Testis (tissue), 3 donors: ENCODE data around the gene CACNB2. TPM values are rescaled to one million over a fixed set of nuclear protein-coding genes. Genes with fewer than 3 reads are reported as not detected.
A peak's percentile ranks its signal among the peaks of the same experiment; 100 is the strongest.

Source experiments
- DNase-seq: peaks from one replicate; pipeline ENCODE4 v3.0.0-alpha.2; 2019
- H3K27ac ChIP-seq, 2 donors: fragments of 200-600 bp; sonication (generic); one replicate each; pipeline ENCODE4 v1.5.1; 2019
- H3K27me3 ChIP-seq: fragments of 200-600 bp; sonication (generic); one replicate; pipeline ENCODE4 v1.5.1; 2019
- H3K36me3 ChIP-seq: fragments of 200-600 bp; sonication (generic); one replicate; pipeline ENCODE4 v1.5.1; 2017; ENCODE audit warnings: low read depth; ENCODE audit errors: missing control alignments
- H3K4me1 ChIP-seq: fragments of 200-600 bp; sonication (generic); one replicate; pipeline ENCODE4 v1.5.1; 2019
- H3K4me3 ChIP-seq, 2 donors: fragments of 200-600 bp; sonication (generic); one replicate each; pipeline ENCODE4 v1.5.1; 2017 to 2019
- H3K9me3 ChIP-seq: fragments of 200-600 bp; sonication (generic); one replicate; pipeline ENCODE4 v1.5.1; 2017
- POLR2A ChIP-seq: fragments of 450-650 bp; IDR thresholded peaks from one replicate; pipeline ENCODE4 v1.6.1; 2017; ENCODE audit warnings: antibody characterized with exemption, mild to moderate bottlenecking, moderate library complexity
- WGBS, 2 donors: methylation state at CpG; one replicate each; pipeline ENCODE4 v1.1.5; 2018; 5-methylcytosine and 5-hydroxymethylcytosine counted together
- intact Hi-C: fragments of 100-400 bp; cut with DNase I; formaldehyde crosslinking; loops from one replicate; pipeline ENCODE4 v1.15.1; 2023; ENCODE audit warnings: low total_unique reads
- polyA plus RNA-seq: library from polyadenylated mRNA; stranded (reverse); fragments of 350-450 nt; fragmentation: Illumina TruSeq; extraction: RNeasy Lipid Tissue Mini Kit (QIAGEN cat#74804); gene quantifications from one replicate; pipeline ENCODE4 v1.2.3, GENCODE V29; 2014; ENCODE audit warnings: low read depth, low replicate concordance; ENCODE audit not compliant: insufficient read depth
- total RNA-seq, 2 donors: library from RNA; depleted of rRNA; stranded (reverse); fragments of >200 nt; gene quantifications; one replicate each; pipeline ENCODE4 v1.2.3, GENCODE V29; 2016
- TF ChIP-seq, protein P1 (sequence below), 3 experiments: fragments of 450-650 bp in 2 of 3; fragments of 200-600 bp in 1 of 3; sonication (generic) in 1 of 3; IDR thresholded peaks; one replicate each; pipeline ENCODE4 v1.5.1; 2016 to 2019; ENCODE audit warnings: antibody characterized with exemption in 3 of 3, mild to moderate bottlenecking in 2 of 3, moderate library complexity in 1 of 3

Gene CACNB2
- total and polyA plus RNA-seq, 3 donors from 2014 or later: 1.3 to 4.8 (median 1.4) TPM

DNA sequence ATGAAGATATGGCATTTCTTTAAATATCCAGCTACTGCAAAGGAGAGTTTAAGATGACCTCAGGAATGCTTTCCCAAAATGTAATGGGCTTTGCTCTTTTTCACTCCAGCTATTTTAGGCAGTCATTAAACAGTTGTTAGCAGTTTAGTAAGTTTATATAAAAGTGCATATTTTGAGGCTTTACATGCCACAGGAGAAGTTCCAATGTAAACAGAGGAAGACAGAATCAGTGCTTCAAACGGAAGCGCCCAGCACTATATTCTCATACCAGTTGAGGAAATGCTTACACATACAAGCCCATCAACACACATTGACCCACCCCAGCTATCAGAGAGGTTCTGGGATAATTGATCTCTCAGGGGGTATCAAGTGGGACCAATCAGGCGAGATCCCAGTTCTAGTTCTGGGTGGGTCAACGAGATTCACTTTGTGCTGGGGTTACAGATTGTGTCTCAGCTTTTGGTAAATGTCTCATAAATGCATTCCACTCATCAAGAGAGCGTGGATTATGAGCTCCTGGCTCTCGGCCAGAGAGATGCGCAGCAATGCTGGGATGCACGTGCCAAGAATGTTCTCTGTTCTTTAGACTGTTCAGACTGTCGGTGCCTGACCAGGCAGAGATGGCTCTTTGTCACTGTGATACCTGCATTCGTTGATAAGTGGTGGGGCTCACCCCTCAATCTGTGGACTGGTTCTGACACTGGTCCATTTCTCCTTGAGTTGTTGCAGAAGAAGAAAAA, 55.0 kb downstream of the CACNB2 start:
- H3K36me3 ChIP-seq: no peaks in the 10 kb centered on the region

GRCh38 chr10:18196806-18197550, 56.8 kb downstream of the CACNB2 start:
- TF ChIP-seq, protein P1, sequence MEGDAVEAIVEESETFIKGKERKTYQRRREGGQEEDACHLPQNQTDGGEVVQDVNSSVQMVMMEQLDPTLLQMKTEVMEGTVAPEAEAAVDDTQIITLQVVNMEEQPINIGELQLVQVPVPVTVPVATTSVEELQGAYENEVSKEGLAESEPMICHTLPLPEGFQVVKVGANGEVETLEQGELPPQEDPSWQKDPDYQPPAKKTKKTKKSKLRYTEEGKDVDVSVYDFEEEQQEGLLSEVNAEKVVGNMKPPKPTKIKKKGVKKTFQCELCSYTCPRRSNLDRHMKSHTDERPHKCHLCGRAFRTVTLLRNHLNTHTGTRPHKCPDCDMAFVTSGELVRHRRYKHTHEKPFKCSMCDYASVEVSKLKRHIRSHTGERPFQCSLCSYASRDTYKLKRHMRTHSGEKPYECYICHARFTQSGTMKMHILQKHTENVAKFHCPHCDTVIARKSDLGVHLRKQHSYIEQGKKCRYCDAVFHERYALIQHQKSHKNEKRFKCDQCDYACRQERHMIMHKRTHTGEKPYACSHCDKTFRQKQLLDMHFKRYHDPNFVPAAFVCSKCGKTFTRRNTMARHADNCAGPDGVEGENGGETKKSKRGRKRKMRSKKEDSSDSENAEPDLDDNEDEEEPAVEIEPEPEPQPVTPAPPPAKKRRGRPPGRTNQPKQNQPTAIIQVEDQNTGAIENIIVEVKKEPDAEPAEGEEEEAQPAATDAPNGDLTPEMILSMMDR (IDR thresholded peaks at IDR 0.05): no peak
- TF ChIP-seq POLR2A: no peak
- DNase-seq: no peak
- intact Hi-C loops: no loop called here
- H3K27ac ChIP-seq: no peak overlapping the region
- H3K36me3 ChIP-seq: no peaks in the 10 kb centered on the region
- H3K4me3 ChIP-seq: no peak overlapping the region
- no peaks in the 10 kb centered on the region for H3K27me3 ChIP-seq
- H3K9me3 ChIP-seq: no peaks in the 10 kb centered on the region
- WGBS, 2 donors: 82 to 86% methylated on average over 2 of the region's 2 CpGs
- H3K4me1 ChIP-seq: peaks cover 11% of the 10 kb centered on the region

More for the DNA sequence above, 55.0 kb downstream of the CACNB2 start:
- 59 to 60% methylated on average over 7 to 10 of the region's 10 CpGs for WGBS, 2 donors
- Histone ChIP-seq H3K27ac (peak overlapping the region in 1 of 2 donors; percentile 4), H3K4me1 (peaks cover 11% of the 10 kb centered on the region), H3K27me3 (no peaks in the 10 kb centered on the region), H3K4me3 (no peak overlapping the region), H3K9me3 (no peaks in the 10 kb centered on the region)
- DNase-seq: peak; percentile 20
- intact Hi-C loops: no loop called here
- no peak for TF ChIP-seq POLR2A
- TF ChIP-seq, protein P1 (IDR thresholded peaks at IDR 0.05): no peak

DNA sequence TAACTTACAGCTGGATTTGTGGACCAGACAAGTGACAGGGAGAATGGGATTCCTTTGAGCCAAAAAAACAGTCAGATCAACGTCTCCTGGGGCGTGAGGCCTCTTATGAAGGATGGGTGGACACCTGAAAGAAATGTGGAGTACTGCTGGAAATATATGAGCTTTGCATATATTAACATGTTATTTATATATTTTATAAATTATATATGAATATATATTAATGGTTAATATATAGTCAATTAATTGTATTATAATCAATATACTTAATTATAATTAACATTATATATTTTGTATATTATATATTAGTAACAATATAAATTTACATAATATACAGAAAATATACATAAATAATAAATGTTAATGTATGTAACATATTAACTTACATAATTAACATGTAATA, 57.5 kb downstream of the CACNB2 start:
- intact Hi-C loops: no loop called here
- no peak overlapping the region for H3K4me3 ChIP-seq
- peaks cover 11% of the 10 kb centered on the region for H3K4me1 ChIP-seq
- no peaks in the 10 kb centered on the region for H3K9me3 ChIP-seq
- TF ChIP-seq POLR2A: no peak
- TF ChIP-seq, protein P1 (IDR thresholded peaks at IDR 0.05): no peak
- no peak for DNase-seq
- no peaks in the 10 kb centered on the region for H3K36me3 ChIP-seq
- H3K27me3 ChIP-seq: no peaks in the 10 kb centered on the region
- 93 to 95% methylated on average over 2 of the region's 2 CpGs for WGBS, 2 donors
- no peak overlapping the region for H3K27ac ChIP-seq

DNA sequence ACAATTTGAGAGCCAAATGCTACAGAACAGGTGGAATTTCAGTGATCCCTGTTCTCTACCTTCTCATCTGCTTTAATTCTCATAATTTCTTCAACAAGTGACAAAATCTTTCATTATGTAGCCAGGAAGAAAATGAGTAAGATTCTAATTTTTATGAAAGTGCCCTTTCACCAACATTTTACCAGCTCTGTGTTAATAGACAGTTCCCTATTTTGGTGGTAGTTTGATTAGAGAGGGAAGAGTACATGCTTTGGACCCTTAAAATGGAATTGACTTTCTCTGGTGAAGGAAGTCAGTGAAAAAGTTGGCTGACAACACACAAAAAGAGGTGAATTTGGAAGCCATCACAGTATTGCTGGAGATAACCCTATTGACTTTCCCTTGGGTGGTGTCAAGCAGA, 61.7 kb downstream of the CACNB2 start:
- no peaks in the 10 kb centered on the region for H3K9me3 ChIP-seq
- no peak overlapping the region for H3K27ac ChIP-seq
- TF ChIP-seq POLR2A: no peak
- TF ChIP-seq, protein P1 (IDR thresholded peaks at IDR 0.05): no peak
- H3K4me3 ChIP-seq: no peak overlapping the region
- H3K36me3 ChIP-seq: no peaks in the 10 kb centered on the region
- no peaks in the 10 kb centered on the region for H3K27me3 ChIP-seq
- no peaks in the 10 kb centered on the region for H3K4me1 ChIP-seq
- DNase-seq: no peak
- intact Hi-C loops: no loop called here
